LNCaP clone FGC (cell line): ENCODE data around the gene DCPS.
"Not testable (repeated sequence)": the region's sequence is repeated elsewhere in the genome, so short reads cannot be mapped to it uniquely, and the experiment has no call there.

Source experiments
- DNase-seq: peaks from one replicate; pipeline ENCODE4 v3.0.0-alpha.2; 2011; ENCODE audit warnings: low read depth
- H3K4me3 ChIP-seq: 2 replicates; pipeline ENCODE4 v1.5.1; 2011; ENCODE audit warnings: mild to moderate bottlenecking, low read depth, low read length, control low read depth
- CTCF ChIP-seq: IDR thresholded peaks from 2 replicates; pipeline ENCODE4 v1.5.1; 2012; ENCODE audit warnings: mild to moderate bottlenecking; ENCODE audit not compliant: control insufficient read depth, insufficient read depth; ENCODE audit errors: extremely low read depth

The DCPS gene

GRCh38 chr11:126303623-126304456 is at the start of gene DCPS:
Gene DCPS (plus strand): TSS chr11:126304060. CDS start chr11:126304081, 21 bp downstream.
- TF ChIP-seq CTCF, result no peak
- DNase-seq, result peak; percentile 79
- peak within 1 kb of the TSS; percentile 76 for H3K4me3 ChIP-seq

- no peak for TF ChIP-seq CTCF
- no peak for DNase-seq
- H3K4me3 ChIP-seq, result no peak overlapping the region
These were observed 49.0 kb upstream of the DCPS start for GRCh38 chr11:126254819-126255218.

- DNase-seq, result not testable (repeated sequence)
These were observed 48.4 kb upstream of the DCPS start for GRCh38 chr11:126255507-126255906.

GRCh38 chr11:126256216-126256615 is 47.6 kb upstream of the DCPS start:
- no peak overlapping the region for H3K4me3 ChIP-seq
- no peak for DNase-seq
- TF ChIP-seq CTCF, result no peak

More at GRCh38 chr11:126255507-126255906, 48.4 kb upstream of the DCPS start:
- H3K4me3 ChIP-seq, result not testable (repeated sequence)

- no peak for DNase-seq
- TF ChIP-seq CTCF, result no peak
- H3K4me3 ChIP-seq, result no peak overlapping the region
These were observed 46.7 kb upstream of the DCPS start for GRCh38 chr11:126257144-126257543.

GRCh38 chr11:126257764-126258163 is 46.1 kb upstream of the DCPS start:
- DNase-seq, result no peak
- H3K4me3 ChIP-seq, result no peak overlapping the region
- TF ChIP-seq CTCF, result no peak

GRCh38 chr11:126262216-126262615 is 41.6 kb upstream of the DCPS start:
- H3K4me3 ChIP-seq, result no peak overlapping the region
- no peak for DNase-seq
- no peak for TF ChIP-seq CTCF
